HEK293T (cell line): Measurements from ENCODE around the gene SRP14.

Experiments
- ARNT ChIP-seq: fragments of 450-650 bp; IDR thresholded peaks from 2 replicates; pipeline ENCODE4 v1.6.1; 2017; ENCODE audit warnings: mild to moderate bottlenecking
- ELF4 ChIP-seq: fragments of 450-650 bp; IDR thresholded peaks from 2 replicates; pipeline ENCODE4 v1.6.1; 2017; ENCODE audit warnings: antibody characterized with exemption
- SP1 ChIP-seq: fragments of 450-650 bp; IDR thresholded peaks from 2 replicates; pipeline ENCODE4 v1.6.1; 2017
- TF ChIP-seq, protein P1 (sequence below): fragments of 450-650 bp; IDR thresholded peaks from 2 replicates; pipeline ENCODE4 v1.6.1; 2016

GRCh38 chr15:40055576-40056293, 16.8 kb upstream of the SRP14 start:
- TF ChIP-seq, protein P1, sequence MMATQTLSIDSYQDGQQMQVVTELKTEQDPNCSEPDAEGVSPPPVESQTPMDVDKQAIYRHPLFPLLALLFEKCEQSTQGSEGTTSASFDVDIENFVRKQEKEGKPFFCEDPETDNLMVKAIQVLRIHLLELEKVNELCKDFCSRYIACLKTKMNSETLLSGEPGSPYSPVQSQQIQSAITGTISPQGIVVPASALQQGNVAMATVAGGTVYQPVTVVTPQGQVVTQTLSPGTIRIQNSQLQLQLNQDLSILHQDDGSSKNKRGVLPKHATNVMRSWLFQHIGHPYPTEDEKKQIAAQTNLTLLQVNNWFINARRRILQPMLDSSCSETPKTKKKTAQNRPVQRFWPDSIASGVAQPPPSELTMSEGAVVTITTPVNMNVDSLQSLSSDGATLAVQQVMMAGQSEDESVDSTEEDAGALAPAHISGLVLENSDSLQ: no peak
- TF ChIP-seq SP1 (no peak), ELF4 (no peak), ARNT (no peak)
